PC-3 (cell line): ENCODE data around the gene CMKLR1.

Source experiments
- EZH2 ChIP-seq: fragments of 300-600 bp; sonication (generic); IDR thresholded peaks from one replicate; pipeline ENCODE4 v1.6.1; 2017; ENCODE audit warnings: antibody characterized with exemption, mild to moderate bottlenecking, low read length; ENCODE audit not compliant: unreplicated experiment
- EZH2phosphoT487 ChIP-seq: fragments of 300-600 bp; sonication (generic); IDR thresholded peaks from 2 replicates; pipeline ENCODE4 v1.6.1; 2018; ENCODE audit warnings: mild to moderate bottlenecking, antibody characterized with exemption, low read length, borderline replicate concordance
- TF ChIP-seq, protein P1 (sequence below): fragments of 300-600 bp; sonication (generic); conservative IDR thresholded peaks from 2 replicates; pipeline ENCODE4 v1.5.1; 2017; ENCODE audit warnings: antibody characterized with exemption, low read depth, mild to moderate bottlenecking, low read length

- TF ChIP-seq EZH2phosphoT487 (no peak), EZH2 (no peak)
- TF ChIP-seq, protein P1, sequence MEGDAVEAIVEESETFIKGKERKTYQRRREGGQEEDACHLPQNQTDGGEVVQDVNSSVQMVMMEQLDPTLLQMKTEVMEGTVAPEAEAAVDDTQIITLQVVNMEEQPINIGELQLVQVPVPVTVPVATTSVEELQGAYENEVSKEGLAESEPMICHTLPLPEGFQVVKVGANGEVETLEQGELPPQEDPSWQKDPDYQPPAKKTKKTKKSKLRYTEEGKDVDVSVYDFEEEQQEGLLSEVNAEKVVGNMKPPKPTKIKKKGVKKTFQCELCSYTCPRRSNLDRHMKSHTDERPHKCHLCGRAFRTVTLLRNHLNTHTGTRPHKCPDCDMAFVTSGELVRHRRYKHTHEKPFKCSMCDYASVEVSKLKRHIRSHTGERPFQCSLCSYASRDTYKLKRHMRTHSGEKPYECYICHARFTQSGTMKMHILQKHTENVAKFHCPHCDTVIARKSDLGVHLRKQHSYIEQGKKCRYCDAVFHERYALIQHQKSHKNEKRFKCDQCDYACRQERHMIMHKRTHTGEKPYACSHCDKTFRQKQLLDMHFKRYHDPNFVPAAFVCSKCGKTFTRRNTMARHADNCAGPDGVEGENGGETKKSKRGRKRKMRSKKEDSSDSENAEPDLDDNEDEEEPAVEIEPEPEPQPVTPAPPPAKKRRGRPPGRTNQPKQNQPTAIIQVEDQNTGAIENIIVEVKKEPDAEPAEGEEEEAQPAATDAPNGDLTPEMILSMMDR, result no peak
Measured at GRCh38 chr12:108266131-108266530, 73.0 kb downstream of the CMKLR1 start.
